T-helper 2 cell treated with Interferon-gamma antibody and Interleukin-4, amounts not matched to agents 5 μg/mL and 100 μg/mL, for 36 hours (primary cell): Measurements from ENCODE around the gene FNDC7.

Experiments used
- DNase-seq: peaks from one replicate; pipeline ENCODE4 v3.0.0; 2021; ENCODE audit warnings: low spot score
- H3K27ac Mint-ChIP-seq: one replicate; pipeline ENCODE4 v1.8.0; 2021; ENCODE audit warnings: mild to moderate bottlenecking, mixed read lengths
- H3K27me3 Mint-ChIP-seq: one replicate; pipeline ENCODE4 v1.8.0; 2021; ENCODE audit warnings: low read depth, mixed read lengths
- H3K36me3 Mint-ChIP-seq: one replicate; pipeline ENCODE4 v1.8.0; 2021; ENCODE audit warnings: low read depth, mixed read lengths
- H3K4me1 Mint-ChIP-seq: one replicate; pipeline ENCODE4 v1.8.0; 2021; ENCODE audit warnings: low read depth, mixed read lengths
- H3K4me3 Mint-ChIP-seq: one replicate; pipeline ENCODE4 v1.8.0; 2022; ENCODE audit warnings: mild to moderate bottlenecking, moderate library complexity, mixed read lengths
- H3K9me3 Mint-ChIP-seq: one replicate; pipeline ENCODE4 v1.8.0; 2021; ENCODE audit warnings: mixed read lengths

FNDC7 gene

DNA sequence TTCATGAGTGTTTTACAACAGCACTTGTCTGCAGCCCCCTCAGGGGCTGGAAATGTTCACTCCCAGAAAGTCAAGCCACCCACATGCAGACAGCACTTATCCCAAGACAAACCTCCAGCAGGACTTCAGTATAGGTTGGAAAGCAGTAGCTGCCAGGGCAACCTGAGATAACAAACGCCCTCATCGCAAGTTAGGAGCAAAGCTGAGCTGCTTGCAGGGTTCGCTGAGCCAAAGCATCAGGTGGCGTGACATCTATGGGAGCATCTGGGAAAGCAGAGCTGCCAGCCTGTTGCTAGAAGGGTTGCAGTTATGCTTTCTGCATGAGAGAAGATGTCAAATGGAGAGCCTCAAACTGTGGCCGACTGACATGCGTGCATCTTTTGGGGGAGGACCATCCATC lies 29.5 kb downstream of the FNDC7 start:
- Mint-ChIP-seq H3K36me3 (peaks cover 3% of the 10 kb centered on the region), H3K27me3 (peaks cover 4% of the 10 kb centered on the region), H3K9me3 (no peaks in the 10 kb centered on the region), H3K4me1 (peaks cover 6% of the 10 kb centered on the region), H3K27ac (no peak overlapping the region), H3K4me3 (no peak overlapping the region)
- DNase-seq = no peak

DNA sequence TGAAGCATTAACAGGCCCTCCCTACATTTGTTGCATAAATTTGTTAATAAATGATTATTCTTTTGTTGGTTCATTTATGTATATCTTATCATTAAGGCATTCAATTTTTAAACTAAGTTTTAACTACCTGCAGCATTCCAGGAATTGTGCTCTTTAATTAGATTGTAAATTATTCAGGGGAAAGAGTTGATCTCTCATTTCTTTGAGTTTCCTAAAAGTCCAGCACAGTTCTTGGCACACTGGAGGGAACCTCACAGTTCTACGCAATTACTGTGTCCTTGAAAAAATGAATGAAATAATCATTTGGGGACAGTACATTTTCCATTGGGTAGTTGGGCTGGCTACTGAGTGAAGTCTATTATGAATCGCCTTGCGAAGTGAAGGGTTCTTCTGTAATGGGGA lies 33.3 kb downstream of the FNDC7 start:
- H3K27me3 Mint-ChIP-seq = no peaks in the 10 kb centered on the region
- peak overlapping the region; percentile 99 for H3K27ac Mint-ChIP-seq

DNA sequence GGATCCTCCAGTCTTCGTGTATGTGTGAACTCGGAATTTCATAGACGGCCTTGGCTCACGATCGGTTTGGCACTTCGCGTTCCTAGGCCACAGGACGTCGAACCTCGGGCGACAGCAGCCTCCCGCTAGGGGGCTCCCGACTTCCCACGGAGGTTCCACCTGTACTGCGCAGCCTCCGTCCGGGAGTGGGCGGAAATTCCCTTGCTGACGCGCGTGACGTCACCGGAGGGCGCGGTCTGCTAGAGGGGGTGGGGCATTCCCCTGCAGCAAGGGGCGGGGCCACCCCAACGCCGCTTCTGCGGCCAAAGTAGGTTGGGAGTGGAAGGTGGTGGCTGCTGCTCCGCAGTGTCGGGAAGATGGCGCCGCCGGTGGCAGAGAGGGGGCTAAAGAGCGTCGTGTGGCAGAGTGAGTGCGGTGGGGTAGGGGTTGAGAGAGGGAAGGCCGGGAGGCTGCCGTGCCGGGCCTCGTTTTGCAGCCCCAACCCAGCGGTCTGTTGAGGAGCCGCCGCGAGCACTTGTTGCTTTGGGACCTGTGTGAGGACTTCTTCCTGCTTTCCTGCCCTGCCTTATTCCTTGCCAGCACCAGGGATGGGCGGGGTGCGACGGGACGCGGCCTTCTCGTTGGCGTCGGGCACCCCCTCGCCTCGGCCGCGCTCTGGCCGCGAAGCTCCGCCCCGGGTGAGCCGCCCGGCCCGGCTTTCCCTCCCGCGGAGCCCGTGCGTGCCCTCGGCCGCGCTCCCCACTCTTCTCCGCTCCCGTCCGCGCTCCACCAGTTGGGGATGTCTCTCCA lies 33.9 kb downstream of the FNDC7 start, which contains the start of gene STXBP3:
Gene STXBP3 (plus strand): TSS at position 293 of the 789 bp plus-strand sequence. CDS start 64 bp downstream, at position 357.
- peak; percentile 98 for DNase-seq
- Mint-ChIP-seq H3K36me3 (peaks cover 15% of the 10 kb centered on the region), H3K4me1 (peaks cover 28% of the 10 kb centered on the region), H3K27ac (peak within 1 kb of the TSS; percentile 99), H3K9me3 (no peaks in the 10 kb centered on the region), H3K4me3 (peak within 1 kb of the TSS; percentile 94), H3K27me3 (no peaks in the 10 kb centered on the region)

More for the DNA sequence above, 33.3 kb downstream of the FNDC7 start:
- H3K36me3 Mint-ChIP-seq = peaks cover 14% of the 10 kb centered on the region
- DNase-seq = no peak
- H3K4me1 Mint-ChIP-seq = peaks cover 27% of the 10 kb centered on the region
- no peaks in the 10 kb centered on the region for H3K9me3 Mint-ChIP-seq
- H3K4me3 Mint-ChIP-seq = peak overlapping the region; percentile 94

DNA sequence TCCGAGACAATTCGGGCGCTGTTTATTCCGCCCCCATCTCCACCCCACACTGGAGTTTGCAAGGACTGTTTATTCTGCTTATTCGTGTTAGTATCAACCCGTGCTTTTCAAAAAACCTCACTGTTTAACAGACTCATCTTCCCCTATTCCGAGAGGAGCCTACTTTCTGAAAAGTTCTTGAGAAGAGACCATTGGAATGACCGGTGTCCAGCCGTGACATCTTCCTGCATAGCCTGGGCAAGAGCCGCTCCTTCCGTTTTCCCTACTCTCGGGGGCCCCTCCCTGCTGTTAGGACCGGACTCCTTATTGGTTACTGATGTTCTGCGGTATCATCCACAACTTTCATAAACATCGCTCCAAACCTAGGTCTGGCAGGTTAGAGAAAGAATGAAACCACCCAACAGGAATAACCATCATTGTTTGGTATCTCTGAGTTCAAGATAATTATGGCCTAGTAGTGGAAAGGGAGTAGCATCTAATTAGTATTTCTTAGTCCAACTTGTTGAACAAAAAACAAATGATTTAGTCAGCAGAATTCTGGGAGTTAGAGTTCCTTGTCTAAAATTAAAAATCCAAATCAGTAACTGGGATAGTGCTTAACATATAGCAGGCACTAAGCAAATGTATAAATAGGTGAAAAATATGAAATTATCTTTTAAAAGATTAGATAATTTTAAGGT lies 34.6 kb downstream of the FNDC7 start:
- H3K4me3 Mint-ChIP-seq = peak overlapping the region; percentile 94
- H3K9me3 Mint-ChIP-seq = no peaks in the 10 kb centered on the region
- peaks cover 28% of the 10 kb centered on the region for H3K4me1 Mint-ChIP-seq
- peak; percentile 49 for DNase-seq
- H3K36me3 Mint-ChIP-seq = peaks cover 15% of the 10 kb centered on the region
- H3K27me3 Mint-ChIP-seq = no peaks in the 10 kb centered on the region
- H3K27ac Mint-ChIP-seq = peak overlapping the region; percentile 95

DNA sequence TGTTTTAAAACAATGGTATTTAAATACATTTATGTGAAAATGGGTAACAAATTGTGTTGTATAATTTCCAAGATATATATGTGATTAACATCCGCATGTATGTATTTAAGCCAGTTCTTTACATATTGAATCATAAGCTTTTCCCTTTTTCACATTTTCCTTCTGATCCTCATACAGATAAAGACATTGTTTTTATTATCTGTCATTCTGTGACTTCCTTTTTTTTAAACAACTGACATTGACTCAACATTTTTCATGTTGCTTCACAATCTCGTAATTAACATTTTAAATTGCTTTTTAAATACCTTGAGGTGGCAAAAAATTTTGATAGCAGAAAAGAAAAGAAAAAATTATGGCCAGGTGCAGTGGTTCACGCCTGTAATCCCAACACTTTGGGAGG lies 35.2 kb downstream of the FNDC7 start:
- H3K4me3 Mint-ChIP-seq = peak overlapping the region; percentile 29
- DNase-seq = no peak
- no peaks in the 10 kb centered on the region for H3K9me3 Mint-ChIP-seq
- H3K27ac Mint-ChIP-seq = no peak overlapping the region
- peaks cover 20% of the 10 kb centered on the region for H3K36me3 Mint-ChIP-seq
- H3K27me3 Mint-ChIP-seq = no peaks in the 10 kb centered on the region
- H3K4me1 Mint-ChIP-seq = peaks cover 33% of the 10 kb centered on the region

DNA sequence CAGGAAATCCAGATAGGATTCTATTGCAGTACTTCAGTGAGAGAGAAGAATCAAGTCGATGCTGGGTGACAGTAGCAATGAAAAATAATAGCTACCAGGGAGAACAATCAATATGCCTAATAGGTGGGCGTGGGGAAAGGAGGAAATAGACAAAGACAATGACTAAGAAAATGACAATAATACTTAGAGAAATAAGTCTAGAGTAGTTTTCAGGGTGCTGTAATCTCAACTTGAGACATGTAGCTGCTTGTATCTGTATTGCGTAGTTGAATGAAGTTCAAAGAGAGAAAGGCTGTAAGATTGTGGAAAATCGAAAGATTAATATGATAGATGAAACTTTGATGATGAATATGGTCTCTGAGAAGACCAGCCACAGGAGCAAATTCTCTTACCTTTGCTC lies 36.4 kb downstream of the FNDC7 start:
- Mint-ChIP-seq H3K27me3 (no peaks in the 10 kb centered on the region), H3K4me3 (no peak overlapping the region), H3K9me3 (no peaks in the 10 kb centered on the region), H3K27ac (no peak overlapping the region), H3K36me3 (peaks cover 23% of the 10 kb centered on the region), H3K4me1 (peaks cover 35% of the 10 kb centered on the region)
- no peak for DNase-seq

DNA sequence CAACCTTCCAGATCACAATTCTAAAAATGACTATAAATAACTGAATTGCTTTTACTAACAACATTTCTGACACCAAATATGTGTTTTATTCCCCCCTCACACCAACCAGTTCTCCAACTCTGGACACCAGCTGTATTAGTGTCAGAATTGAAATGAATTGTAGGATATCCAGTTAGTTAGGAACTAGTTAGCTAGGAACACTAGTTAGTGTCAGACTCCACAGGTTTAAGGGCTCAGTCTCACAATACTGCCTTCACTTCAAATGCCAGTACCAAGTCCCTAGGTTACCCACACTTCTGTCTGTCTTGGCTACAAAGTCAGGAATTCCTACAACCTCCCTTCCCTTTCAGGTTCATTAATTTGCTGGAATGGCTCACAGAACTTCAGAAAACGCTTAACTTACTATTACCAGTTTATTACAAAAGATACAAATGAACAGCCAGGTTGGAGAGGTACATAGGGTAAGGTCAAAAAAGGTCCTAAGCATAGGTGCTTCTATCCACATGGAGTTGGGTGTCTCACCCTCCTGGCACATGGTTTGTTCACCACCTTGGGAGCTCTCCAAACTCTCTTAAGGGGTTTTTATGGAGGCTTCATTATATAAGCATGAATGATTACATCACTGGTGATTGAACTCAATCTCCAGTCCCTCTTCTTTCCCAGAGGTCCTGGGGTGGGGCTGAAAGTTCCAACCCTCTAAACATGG lies 37.9 kb downstream of the FNDC7 start:
- H3K4me3 Mint-ChIP-seq = no peak overlapping the region
- no peak overlapping the region for H3K27ac Mint-ChIP-seq
- H3K36me3 Mint-ChIP-seq = peaks cover 32% of the 10 kb centered on the region
- H3K9me3 Mint-ChIP-seq = no peaks in the 10 kb centered on the region
- no peak for DNase-seq
- no peaks in the 10 kb centered on the region for H3K27me3 Mint-ChIP-seq
- peaks cover 35% of the 10 kb centered on the region for H3K4me1 Mint-ChIP-seq

DNA sequence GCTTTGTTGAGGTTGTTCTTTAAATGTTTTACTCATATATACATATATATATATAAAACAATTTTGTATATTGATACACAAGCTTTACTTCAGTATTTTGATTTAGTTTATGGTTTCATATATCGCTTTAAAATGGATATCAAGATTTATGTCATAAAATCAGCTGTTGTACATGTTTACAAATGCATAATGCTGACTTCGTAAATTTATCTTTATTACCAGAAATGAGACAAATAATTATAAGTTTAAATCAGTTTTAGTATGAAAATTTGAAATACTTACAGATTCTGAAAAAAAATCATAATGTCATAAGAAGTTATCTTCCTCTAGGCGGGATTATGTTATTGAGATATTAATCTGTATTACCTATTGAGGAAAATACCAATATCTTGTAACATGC lies 40.7 kb downstream of the FNDC7 start:
- Mint-ChIP-seq H3K36me3 (peaks cover 31% of the 10 kb centered on the region), H3K27ac (no peak overlapping the region), H3K4me3 (no peak overlapping the region)

DNA sequence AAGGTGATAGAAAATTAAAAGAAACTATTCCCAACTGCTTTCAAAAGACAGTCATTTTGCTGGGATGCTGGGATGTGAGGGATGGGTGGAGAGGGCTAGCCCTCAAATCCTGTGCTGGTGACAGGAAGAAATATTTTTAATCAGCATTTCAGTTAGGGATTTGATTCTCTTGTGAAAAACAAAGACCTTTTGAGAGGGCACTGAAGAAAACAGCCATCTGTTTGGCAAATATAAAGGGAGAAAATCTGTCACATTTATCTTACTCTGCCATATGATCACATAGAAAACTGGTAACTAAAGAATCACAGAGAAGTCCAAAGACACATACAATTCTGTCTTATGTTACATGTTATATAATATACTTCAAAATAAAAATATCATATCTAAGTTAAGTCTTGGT lies 46.1 kb downstream of the FNDC7 start:
- no peaks in the 10 kb centered on the region for H3K9me3 Mint-ChIP-seq
- peaks cover 30% of the 10 kb centered on the region for H3K36me3 Mint-ChIP-seq
- DNase-seq = no peak
- no peaks in the 10 kb centered on the region for H3K27me3 Mint-ChIP-seq
- no peak overlapping the region for H3K4me3 Mint-ChIP-seq
- H3K4me1 Mint-ChIP-seq = no peaks in the 10 kb centered on the region
- H3K27ac Mint-ChIP-seq = no peak overlapping the region

More for the DNA sequence above, 40.7 kb downstream of the FNDC7 start:
- Mint-ChIP-seq H3K4me1 (peaks cover 23% of the 10 kb centered on the region), H3K27me3 (no peaks in the 10 kb centered on the region), H3K9me3 (no peaks in the 10 kb centered on the region)
- DNase-seq = no peak

DNA sequence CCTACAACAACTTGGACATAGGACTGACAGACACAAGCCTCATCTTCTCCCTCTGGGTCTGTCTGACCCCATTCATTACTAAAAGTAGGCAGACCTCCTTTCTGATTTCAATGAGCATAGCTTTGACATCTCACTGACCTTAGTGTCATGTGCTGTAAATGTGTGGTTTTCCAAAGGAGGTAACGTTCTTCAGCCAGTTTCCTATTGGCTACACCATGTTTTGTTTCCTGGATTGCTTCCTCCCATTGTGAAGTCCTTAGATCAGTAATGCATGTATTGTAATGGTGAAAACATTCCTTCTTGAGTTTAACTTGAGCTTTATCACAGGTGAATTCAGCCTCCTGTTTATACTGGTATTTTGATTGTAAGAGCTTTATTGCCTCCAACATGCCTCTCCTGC lies 54.4 kb downstream of the FNDC7 start:
- Mint-ChIP-seq H3K27ac (no peak overlapping the region), H3K36me3 (peaks cover 26% of the 10 kb centered on the region), H3K4me1 (no peaks in the 10 kb centered on the region), H3K27me3 (no peaks in the 10 kb centered on the region), H3K9me3 (no peaks in the 10 kb centered on the region), H3K4me3 (no peak overlapping the region)
- DNase-seq = no peak

DNA sequence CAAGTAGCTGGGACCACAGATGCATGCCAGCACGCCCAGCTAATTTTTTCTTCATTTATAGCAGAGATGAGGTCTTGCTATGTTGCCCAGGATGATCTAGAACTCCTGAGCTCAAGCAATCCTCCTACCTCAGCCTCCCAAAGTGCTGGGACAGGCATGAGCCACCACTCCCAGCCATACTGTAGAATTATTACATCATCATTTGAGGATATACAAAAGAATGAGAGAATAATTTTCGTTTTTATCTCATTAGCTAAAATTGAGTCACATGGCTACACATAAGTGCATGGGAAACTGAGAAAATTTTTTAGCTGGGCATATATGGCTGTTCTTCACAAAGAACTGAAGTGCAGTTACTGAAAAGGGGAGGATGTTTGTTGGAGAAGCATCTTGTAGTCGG lies 55.0 kb downstream of the FNDC7 start:
- H3K27ac Mint-ChIP-seq = no peak overlapping the region
- peaks cover 23% of the 10 kb centered on the region for H3K36me3 Mint-ChIP-seq
- H3K4me3 Mint-ChIP-seq = no peak overlapping the region
- DNase-seq = no peak
- no peaks in the 10 kb centered on the region for H3K27me3 Mint-ChIP-seq
- no peaks in the 10 kb centered on the region for H3K4me1 Mint-ChIP-seq
- no peaks in the 10 kb centered on the region for H3K9me3 Mint-ChIP-seq

DNA sequence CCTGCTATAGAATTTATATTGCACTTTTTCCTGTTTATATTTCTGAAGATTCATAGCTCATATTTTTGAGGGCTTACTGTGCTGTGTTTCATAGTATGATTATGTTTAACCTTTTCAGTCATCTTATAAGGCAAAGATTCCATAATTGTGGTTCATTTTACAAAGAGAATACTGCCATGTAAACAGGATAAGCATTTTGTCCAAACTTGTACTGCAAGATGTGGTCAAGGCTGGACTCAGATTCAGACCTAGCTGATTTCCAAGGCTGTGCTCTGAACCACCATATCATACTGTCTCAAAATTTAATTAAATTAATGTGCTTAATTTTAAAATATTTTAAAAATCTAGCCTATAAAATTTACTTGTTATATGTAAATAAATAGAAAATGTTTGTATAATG lies 65.1 kb downstream of the FNDC7 start:
- Mint-ChIP-seq H3K4me3 (no peak overlapping the region), H3K9me3 (no peaks in the 10 kb centered on the region), H3K27me3 (no peaks in the 10 kb centered on the region), H3K27ac (no peak overlapping the region), H3K4me1 (no peaks in the 10 kb centered on the region), H3K36me3 (peaks cover 45% of the 10 kb centered on the region)
- no peak for DNase-seq

DNA sequence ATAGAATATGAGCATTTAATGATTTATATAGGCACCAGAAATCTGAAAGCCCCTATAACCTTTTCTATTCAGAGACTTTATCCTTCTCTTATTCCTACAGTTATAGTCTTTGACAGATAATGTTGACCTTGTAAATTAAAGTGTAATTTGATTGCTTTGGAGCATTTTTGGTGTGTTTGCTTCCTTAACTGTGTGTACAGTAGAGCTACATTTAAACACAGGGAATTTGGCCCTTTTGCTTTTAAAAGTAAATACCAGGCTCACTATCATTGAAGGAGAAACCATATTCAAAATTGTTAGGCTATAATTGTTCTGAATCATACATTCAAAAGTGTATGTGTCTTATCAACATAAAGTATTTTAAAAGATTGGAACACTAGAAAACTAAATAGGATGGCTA lies 66.7 kb downstream of the FNDC7 start:
- H3K36me3 Mint-ChIP-seq = peaks cover 52% of the 10 kb centered on the region

More for the DNA sequence above, 66.7 kb downstream of the FNDC7 start:
- peaks cover 13% of the 10 kb centered on the region for H3K9me3 Mint-ChIP-seq
- no peak overlapping the region for H3K4me3 Mint-ChIP-seq
- no peaks in the 10 kb centered on the region for H3K4me1 Mint-ChIP-seq
- no peak overlapping the region for H3K27ac Mint-ChIP-seq
- no peak for DNase-seq
- H3K27me3 Mint-ChIP-seq = no peaks in the 10 kb centered on the region
